GM12875 (cell line): ENCODE data around the gene EMILIN1.
"Not testable (repeated sequence)": the region's sequence is repeated elsewhere in the genome, so short reads cannot be mapped to it uniquely, and the experiment has no call there.

ENCODE experiments used
- H3K4me3 ChIP-seq: one replicate; pipeline ENCODE4 v1.5.1; 2011; ENCODE audit warnings: low read depth, low read length, control low read depth
- TF ChIP-seq, protein P1 (sequence below): IDR thresholded peaks from 2 replicates; pipeline ENCODE4 v1.5.1; 2011; ENCODE audit warnings: low read depth, mild to moderate bottlenecking, control low read depth, inconsistent platforms, low read length, moderate library complexity, borderline replicate concordance; ENCODE audit not compliant: insufficient read depth

The EMILIN1 gene

DNA sequence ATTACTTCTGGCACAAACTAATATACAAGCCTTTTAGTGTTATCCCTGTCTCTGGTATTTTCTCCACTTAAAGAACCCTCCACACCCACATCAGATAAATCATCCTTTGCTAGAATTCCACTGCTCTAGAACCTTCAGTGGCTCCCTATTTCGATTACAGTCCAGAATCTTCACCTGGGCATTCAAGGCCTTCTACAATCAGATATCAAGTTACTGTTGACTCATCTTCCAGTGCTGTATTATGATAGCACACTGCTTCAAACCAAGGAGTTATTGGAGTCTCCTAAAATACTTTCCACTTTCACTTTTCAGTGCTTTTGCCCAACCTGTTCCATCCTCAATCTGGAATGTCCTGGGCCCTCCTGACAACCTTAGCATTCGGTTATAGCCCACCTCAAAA lies 37.1 kb downstream of the EMILIN1 start:
- TF ChIP-seq, protein P1, sequence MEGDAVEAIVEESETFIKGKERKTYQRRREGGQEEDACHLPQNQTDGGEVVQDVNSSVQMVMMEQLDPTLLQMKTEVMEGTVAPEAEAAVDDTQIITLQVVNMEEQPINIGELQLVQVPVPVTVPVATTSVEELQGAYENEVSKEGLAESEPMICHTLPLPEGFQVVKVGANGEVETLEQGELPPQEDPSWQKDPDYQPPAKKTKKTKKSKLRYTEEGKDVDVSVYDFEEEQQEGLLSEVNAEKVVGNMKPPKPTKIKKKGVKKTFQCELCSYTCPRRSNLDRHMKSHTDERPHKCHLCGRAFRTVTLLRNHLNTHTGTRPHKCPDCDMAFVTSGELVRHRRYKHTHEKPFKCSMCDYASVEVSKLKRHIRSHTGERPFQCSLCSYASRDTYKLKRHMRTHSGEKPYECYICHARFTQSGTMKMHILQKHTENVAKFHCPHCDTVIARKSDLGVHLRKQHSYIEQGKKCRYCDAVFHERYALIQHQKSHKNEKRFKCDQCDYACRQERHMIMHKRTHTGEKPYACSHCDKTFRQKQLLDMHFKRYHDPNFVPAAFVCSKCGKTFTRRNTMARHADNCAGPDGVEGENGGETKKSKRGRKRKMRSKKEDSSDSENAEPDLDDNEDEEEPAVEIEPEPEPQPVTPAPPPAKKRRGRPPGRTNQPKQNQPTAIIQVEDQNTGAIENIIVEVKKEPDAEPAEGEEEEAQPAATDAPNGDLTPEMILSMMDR = no peak
- H3K4me3 ChIP-seq = no peak overlapping the region

DNA sequence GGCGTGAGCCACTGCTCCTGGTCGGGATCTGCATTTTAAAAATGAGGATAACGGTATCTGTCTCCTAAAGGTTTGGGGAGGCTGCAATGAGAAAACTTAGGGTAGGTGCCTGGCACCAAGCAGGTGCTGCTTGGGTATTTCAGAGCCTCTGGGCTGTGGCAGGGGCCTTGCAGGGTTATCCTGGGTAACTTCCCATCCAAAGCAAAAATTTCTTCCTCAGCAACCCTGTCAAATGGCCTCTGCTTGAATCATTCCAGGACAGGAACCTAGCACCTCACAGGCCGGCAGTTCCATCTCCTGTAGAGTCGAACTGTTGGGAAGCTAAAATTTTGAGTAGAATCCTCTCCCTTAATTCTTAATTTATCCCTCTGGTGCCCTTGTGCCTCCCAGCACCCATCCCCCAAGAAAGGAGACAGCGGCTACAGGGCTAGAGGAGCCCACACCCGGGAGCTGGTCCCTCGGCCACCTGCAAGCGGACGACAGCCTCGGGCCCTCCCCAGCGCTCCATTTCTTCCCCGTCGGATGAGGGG lies 39.6 kb downstream of the EMILIN1 start:
- TF ChIP-seq, protein P1 = no peak
- H3K4me3 ChIP-seq = no peak overlapping the region

GRCh38 chr2:27118525-27119329 lies 40.3 kb downstream of the EMILIN1 start, which contains the start of gene CGREF1:
Gene CGREF1 (minus strand): TSS chr2:27119128. CDS start chr2:27104366, 14,762 bp downstream.
- no peak within 1 kb of the TSS for H3K4me3 ChIP-seq
- TF ChIP-seq, protein P1 = no peak

DNA sequence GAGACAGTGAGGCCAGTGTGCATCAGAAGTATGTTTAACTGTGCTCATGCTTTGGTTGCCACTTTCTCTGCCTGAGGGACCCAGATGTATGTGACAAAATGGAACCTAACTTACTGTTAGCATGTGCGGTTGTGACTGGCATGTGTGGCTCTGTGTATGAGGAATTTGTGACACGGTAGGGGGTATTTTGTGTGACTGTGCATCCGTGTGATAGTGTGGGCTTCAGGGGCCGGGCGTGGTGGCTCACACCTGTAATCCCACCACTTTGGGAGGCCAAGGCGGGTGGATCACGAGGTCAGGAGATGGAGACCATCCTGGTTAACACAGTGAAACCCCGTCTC lies 40.9 kb downstream of the EMILIN1 start:
- H3K4me3 ChIP-seq = not testable (repeated sequence)

- TF ChIP-seq, protein P1 = no peak
- no peak overlapping the region for H3K4me3 ChIP-seq
Measured at GRCh38 chr2:27121906-27122305, 43.5 kb downstream of the EMILIN1 start.

DNA sequence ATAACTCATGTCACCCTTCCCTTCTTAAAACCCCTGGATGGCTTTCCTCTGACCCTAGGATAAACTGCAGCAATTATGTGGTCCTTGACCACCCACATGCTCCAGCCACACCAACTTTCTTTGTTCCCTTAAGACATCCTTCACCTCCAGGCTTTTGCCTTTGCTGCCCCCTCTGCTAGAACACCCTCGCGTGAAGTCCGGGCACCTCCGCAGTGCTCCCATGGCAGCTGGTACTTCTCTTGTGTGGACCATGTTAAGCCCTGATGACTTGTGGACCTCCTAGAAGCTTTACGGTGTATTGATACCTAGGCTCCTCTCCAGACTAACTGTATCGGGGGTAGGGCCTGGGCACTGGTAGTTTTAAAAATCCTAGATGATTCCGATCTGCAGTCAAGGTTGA lies 44.4 kb downstream of the EMILIN1 start:
- TF ChIP-seq, protein P1 = no peak
- H3K4me3 ChIP-seq = no peak overlapping the region

DNA sequence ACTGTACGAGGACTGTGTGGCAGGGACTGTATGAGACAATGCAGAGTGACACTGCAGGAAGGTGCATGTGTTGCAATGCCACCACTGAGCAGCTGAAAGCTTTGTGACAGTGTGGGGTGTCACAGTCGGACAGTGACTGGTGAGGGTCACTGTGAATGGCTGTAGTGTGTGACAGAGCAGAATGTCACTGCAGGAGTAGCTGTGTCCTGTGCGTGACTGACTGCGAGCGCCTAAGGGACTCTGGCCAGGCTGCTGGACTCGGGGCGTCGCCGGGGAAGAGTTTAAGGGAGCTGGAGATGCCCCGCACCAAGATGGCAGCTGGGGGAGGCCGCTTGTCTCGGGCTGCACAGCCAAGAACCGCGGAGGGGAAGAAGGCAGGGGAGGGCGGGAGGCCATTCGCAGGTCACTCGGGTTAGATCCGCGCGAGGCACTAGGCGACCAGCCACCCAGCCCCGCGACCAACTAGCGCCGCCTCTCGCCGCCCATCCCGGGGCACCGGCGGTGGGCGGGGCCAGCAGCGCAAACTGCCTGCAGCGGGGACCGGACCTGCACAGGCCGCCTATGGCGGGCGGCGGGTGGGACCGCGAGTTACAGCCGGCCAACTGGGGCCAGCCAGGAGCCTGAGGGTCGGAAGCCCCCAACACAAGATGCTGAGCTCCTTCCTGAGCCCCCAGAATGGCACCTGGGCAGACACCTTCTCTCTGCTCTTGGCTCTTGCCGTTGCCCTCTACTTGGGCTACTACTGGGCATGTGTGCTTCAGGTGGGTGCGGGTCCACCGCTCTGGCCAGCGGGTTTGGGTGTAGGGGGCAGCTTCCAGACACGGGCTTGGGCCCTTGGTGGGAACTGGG lies 45.1 kb downstream of the EMILIN1 start, which contains the start of gene ABHD1:
Gene ABHD1 (plus strand): TSS at position 514 of the 849 bp plus-strand sequence. CDS start 134 bp downstream, at position 648.
- TF ChIP-seq, protein P1 = no peak
- H3K4me3 ChIP-seq = peak within 1 kb of the TSS; percentile 49
